Stimulated activated CD4-positive, alpha-beta T cell treated with anti-CD3 and anti-CD28 coated beads, Interleukin-2, amount 100 ng/mL, for 48 hours (primary cell): ENCODE results near the gene WWC2.

Experiments
- DNase-seq, 2 donors: peaks; one replicate each; pipeline ENCODE4 v3.0.0-alpha.2; 2020

Gene WWC2

GRCh38 chr4:183098723-183099536, at the start of gene WWC2:
Gene WWC2 (plus strand): TSS chr4:183099257. CDS start chr4:183099492, 235 bp downstream.
- peak; percentile 41 to 48 for DNase-seq

GRCh38 chr4:183053681-183054080, 45.4 kb upstream of the WWC2 start:
- DNase-seq: no peak

GRCh38 chr4:183057255-183057654, 41.8 kb upstream of the WWC2 start:
- no peak for DNase-seq

- no peak for DNase-seq
Observed at GRCh38 chr4:183059797-183060196, 39.3 kb upstream of the WWC2 start.

DNA sequence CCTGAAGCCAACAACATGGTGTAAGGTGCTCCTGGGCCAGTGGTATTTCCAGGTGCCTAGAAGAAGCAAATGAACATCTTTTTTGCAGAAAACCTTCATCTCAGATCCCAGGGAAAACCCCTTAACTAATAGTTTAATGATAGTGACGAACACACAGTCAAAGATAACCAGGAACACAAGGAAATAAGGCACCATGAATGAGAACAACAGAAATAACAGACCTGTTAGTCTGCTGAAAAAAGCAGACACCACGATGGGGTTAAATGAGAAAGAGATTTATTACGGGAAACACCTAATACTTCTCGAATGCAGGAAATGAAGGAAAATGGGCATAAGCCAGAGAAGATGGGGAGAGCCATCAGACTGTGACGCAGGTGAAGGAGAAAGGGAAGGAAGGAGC, 30.6 kb upstream of the WWC2 start:
- no peak for DNase-seq

GRCh38 chr4:183071222-183071621, 27.8 kb upstream of the WWC2 start:
- DNase-seq: no peak

GRCh38 chr4:183072176-183072575, 26.9 kb upstream of the WWC2 start:
- no peak for DNase-seq

DNA sequence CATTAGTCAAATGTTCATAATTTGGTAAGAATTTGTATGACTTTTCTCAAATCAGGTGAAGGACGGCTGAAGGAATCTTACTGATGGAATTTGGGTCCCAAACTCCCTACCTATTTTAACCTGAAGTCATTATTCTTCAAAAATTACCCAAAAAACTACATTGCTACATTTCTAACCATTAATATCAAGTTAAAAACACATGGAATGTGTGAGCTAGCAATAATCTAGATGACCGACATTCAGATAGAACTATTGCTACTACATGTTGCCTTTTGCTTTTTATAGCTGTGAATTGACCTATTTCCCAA, 25.3 kb upstream of the WWC2 start:
- no peak for DNase-seq

DNA sequence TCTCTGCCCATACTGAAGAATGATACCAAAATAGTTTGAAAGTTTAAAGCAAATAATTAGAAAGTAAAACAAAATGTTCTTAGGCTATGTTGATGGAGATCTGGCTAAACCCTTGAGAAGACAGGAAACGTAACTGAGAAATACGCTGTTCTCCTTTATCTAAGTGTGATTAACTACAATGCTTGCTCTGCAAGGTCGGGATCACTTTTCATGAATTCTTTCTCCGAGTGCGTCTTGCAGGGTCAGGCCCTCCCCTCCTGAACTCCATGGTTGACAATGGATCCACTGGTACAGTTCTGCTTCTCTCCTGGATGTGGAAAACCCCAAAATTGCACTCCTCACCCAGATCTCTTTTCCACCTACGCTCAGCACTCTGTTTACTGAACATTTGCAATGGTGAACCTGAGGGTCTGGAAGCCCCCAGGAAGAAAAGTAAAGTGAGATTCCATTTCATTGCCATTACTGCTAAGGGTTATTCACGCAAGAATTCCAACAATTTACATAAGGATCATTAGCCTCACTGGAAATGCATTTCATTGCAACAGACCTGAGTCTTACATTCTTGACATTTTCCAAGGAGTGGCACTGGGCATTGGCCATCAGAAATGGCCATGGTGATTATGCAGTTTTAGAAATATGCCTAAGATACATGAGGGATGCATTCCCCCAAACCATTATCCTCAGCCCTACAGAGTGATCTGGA, 24.6 kb upstream of the WWC2 start:
- no peak for DNase-seq

- DNase-seq: no peak
Observed at GRCh38 chr4:183078634-183079033, 20.4 kb upstream of the WWC2 start.

GRCh38 chr4:183080372-183081115, 18.5 kb upstream of the WWC2 start:
- no peak for DNase-seq

GRCh38 chr4:183081116-183081469, 18.0 kb upstream of the WWC2 start:
- no peak for DNase-seq

DNA sequence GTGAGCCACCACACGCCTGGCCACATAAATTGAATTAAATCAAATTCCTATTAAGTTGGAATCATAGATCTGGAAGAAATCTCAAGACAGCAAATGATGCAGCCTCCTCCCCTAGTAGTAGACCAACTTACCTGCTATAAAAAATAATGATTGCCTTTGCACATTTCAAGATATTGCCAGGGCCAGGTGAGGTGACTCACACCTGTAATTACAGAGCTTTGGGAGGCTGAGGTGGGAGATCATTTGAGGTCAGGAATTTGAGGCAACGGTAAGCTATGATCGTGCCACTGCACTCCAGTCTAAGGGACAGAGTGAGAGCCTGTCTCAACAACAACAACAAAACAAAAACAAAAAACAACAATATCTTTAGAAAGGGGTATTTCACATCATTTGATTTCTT, 17.0 kb upstream of the WWC2 start:
- DNase-seq: no peak

- DNase-seq: no peak
Observed at GRCh38 chr4:183094393-183095198, 4.5 kb upstream of the WWC2 start.

DNA sequence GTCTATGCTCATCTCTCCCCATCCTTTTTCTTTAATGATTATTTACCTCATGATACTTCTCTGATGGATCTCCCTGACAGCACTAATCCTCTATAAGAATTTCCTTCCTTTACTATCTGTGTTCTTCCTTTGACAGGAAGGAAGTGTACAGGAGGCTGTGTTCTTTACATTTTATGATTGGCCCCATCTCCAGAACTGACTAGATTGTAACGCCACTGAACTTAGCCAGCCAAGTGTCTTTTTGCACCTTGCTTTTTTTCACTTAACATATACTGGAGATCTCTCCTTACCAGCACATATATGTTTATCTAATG, 3.9 kb upstream of the WWC2 start:
- no peak for DNase-seq

DNA sequence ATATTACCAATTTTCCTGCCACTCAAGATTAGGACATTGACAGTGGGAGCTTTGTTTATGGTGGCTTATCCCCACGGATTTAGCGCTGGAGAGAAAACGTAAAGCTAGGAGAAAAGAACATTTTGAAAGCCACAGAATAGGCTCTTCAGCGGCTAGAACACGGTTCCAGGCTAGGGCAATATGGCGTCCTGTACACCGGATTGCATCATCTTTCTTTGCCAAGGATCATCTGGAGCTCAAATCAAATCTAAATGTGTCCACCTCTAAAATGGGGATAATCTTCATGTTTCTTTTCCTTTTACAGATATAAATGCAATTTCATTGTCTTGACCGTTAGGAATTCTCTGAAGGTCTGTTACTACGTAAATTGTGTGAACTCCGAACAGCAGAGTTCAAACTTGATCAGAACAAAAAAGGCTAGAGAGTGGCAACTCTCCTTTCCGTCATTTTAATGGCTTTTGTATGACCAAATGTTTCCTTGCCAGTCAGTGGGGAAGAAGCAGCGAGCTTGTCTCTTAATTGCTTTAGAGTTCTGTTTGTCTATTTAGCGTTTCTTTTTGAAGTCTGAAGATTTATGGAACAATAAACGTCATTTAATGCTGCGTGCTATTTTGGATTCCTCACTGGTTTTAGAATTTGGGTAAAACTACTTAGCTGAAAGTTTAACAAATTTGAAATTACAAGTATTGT, 2.6 kb upstream of the WWC2 start:
- no peak for DNase-seq

DNA sequence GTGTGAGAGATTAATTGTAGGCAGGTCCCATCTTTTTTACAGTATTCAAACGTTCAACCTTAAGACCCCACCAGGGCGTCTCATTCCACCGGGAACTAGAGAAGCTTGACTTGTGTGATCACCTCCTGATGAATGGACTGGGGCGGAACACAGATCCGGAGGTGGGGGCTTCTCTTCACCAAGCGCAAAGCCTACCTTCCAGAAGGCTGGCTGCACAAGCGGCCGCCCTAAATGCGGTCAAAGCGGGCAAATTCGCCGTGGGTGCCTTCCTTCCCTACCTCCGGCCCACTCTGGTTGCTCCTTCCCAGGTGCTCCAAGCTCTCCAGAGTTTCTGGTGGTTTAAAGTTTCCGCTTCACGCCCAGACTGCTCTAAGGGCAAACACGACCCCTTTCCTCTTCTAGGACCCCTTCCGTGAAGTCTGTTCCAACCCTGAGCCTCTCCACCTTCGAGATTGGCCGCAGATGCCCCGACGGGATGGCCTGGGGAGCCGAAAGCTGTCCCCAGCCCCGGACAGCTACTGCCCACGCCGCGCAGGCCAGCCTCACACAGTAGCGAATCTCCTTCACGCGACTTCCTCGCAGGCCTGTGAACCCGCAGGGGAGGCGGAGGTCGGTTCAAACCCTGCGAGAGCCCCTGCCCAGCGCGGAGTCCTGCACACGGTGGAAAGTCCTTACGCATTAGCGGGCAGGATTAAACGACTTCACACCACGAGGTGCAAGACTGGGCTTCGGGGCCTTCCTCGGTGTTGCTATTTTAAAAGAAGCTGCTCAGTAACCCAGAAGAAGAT, 1.6 kb upstream of the WWC2 start:
- DNase-seq: no peak

DNA sequence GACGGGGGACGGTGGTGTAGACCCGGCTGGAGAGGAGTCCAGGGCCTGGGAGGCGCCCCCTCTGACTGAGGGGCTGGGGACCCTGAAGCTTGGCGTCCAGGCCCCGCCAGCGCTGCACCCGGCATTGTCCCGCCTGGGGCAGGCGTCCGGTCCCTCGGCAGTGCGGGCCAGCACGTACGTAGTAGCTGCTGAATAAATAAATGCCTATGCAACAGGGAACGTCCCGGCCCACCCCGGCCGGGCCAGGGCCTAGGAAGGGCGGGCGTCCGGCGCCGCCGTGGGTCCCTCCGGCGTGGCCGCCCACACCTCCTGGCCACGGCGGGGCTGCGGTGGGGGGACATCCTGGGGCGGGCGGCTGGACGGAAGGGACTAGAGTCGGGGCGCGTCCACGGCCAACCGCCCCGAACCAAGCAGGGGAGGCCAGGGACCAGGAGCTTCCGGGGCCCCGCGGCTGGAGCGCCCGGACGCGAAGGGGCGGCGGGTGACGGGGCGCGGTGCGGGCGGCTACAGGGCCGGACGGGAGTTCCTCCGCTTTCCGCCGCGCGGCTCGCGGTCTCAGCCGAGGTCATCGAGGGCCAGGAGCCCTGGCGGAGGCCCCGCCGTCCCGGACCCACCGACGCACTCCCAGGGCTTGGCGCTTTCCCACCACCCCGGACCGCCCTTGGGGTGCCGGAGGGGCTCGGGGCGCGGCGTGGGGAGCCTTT, 886 bp upstream of the WWC2 start:
- DNase-seq: peak in 1 of 2 donors; percentile 3

DNA sequence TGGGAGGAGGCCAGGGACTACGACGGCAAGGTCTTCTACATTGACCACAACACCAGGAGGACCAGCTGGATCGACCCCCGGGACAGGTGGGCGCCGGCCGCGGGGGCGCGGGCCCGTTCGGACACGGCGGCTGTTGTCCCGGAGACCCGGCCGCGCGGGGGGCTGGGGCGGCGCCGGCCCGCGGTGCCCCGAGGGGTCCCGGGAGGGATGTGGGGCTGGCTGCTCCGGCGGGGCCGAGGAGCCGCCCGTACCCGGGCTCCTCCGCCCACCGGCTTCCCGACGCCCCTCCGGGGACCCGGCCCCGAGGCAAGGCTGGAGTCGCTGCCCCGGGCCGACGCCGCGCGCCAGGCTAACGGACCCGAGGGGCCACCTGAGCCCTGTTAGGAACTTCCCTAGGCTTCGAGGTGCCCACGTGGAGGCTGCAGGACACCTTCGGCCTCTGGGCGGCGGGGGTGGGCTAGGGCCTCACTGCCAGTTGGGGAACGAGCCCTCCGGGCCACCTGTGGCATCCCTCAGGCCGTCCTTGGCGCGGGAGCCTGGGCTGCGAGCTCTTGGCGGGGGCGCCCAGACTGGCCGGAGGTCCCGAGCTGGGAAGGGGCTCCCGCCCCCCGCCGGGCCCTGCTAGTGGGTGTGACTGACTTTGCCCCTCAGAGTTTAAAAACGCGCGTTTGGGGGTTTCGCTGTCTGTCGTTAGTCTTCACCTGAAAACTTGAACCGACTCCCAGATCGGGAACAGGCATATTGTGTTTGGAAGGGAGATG, 660 bp downstream of the WWC2 start:
- DNase-seq: peak in 1 of 2 donors; percentile 1

DNA sequence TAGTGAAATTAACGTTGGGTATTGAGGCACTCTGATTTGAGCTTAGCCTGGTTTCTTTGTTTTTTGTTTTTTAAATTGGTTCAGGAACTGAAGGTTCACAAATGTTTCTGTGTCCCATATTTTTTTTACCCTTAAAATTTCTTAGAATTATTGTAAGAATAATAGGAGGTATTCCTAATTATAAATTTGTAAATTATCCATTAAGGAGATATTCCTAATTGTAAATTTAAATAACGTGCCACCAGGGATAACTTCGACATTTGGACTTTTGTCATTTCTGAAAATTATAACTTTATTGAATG, 1.2 kb downstream of the WWC2 start:
- no peak for DNase-seq

GRCh38 chr4:183100827-183101226, 1.8 kb downstream of the WWC2 start:
- DNase-seq: no peak
